RKO (cell line): ENCODE results near the gene TGFB1I1.
A peak's percentile ranks its signal among the peaks of the same experiment; 100 is the strongest.
"Not testable (repeated sequence)": the region's sequence is repeated elsewhere in the genome, so short reads cannot be mapped to it uniquely, and the experiment has no call there.

Experiments
- DNase-seq: peaks from one replicate; pipeline ENCODE4 v3.0.0-alpha.2; 2016; ENCODE audit warnings: low spot score

Gene TGFB1I1

GRCh38 chr16:31471875-31472708, at the start of gene TGFB1I1:
TSS of gene TGFB1I1 (plus strand) at chr16:31472152. CDS start at chr16:31472189, 37 bp downstream.
- DNase-seq, result peak; percentile 54

GRCh38 chr16:31423241-31423640, 48.7 kb upstream of the TGFB1I1 start:
- no peak for DNase-seq

GRCh38 chr16:31423801-31424200, 48.2 kb upstream of the TGFB1I1 start:
- DNase-seq, result no peak

- DNase-seq, result no peak
Observed at GRCh38 chr16:31427441-31428278, 44.3 kb upstream of the TGFB1I1 start.

- DNase-seq, result no peak
Observed at GRCh38 chr16:31428279-31428597, 43.7 kb upstream of the TGFB1I1 start, which contains the start of gene COX6A2. TSS of gene COX6A2 (minus strand) at chr16:31428360. CDS start at chr16:31428325, 35 bp downstream.

GRCh38 chr16:31428638-31429247, 43.2 kb upstream of the TGFB1I1 start:
- DNase-seq, result no peak

GRCh38 chr16:31429314-31429713, 42.6 kb upstream of the TGFB1I1 start:
- no peak for DNase-seq

- no peak for DNase-seq
Observed at GRCh38 chr16:31429796-31430195, 42.2 kb upstream of the TGFB1I1 start.

- DNase-seq, result no peak
Observed at GRCh38 chr16:31430380-31431052, 41.4 kb upstream of the TGFB1I1 start.

GRCh38 chr16:31435341-31436220, 36.4 kb upstream of the TGFB1I1 start:
- no peak for DNase-seq

- no peak for DNase-seq
Observed at GRCh38 chr16:31436221-31437045, 35.5 kb upstream of the TGFB1I1 start.

- no peak for DNase-seq
Observed at GRCh38 chr16:31438414-31438813, 33.5 kb upstream of the TGFB1I1 start.

GRCh38 chr16:31439023-31439422, 32.9 kb upstream of the TGFB1I1 start:
- DNase-seq, result not testable (repeated sequence)

- DNase-seq, result no peak
Observed at GRCh38 chr16:31439519-31439918, 32.4 kb upstream of the TGFB1I1 start.

- DNase-seq, result no peak
Observed at GRCh38 chr16:31440516-31441184, 31.3 kb upstream of the TGFB1I1 start.

GRCh38 chr16:31441956-31442355, 30.0 kb upstream of the TGFB1I1 start:
- no peak for DNase-seq

- DNase-seq, result not testable (repeated sequence)
Observed at GRCh38 chr16:31445931-31446330, 26.0 kb upstream of the TGFB1I1 start.

- DNase-seq, result no peak
Observed at GRCh38 chr16:31451201-31451600, 20.8 kb upstream of the TGFB1I1 start.

- DNase-seq, result peak; percentile 87
Observed at GRCh38 chr16:31451681-31452351, 20.1 kb upstream of the TGFB1I1 start.
